ENCODE measurements around the gene IPMK. TPM values are rescaled to one million over a fixed set of nuclear protein-coding genes. Genes with fewer than 3 reads are reported as not detected.

Gene IPMK
- total RNA-seq, 1 donor, result 10.9 TPM

GRCh38 chr10:58173391-58173790 is 94.3 kb downstream of the IPMK start:
- H2AFZ ChIP-seq (ENCODE audit: low read length), result no peak overlapping the region
- no peak for DNase-seq (ENCODE audit: insufficient read length, low spot score, missing footprints)
- no peak overlapping the region for H3K4me3 ChIP-seq (ENCODE audit: insufficient read depth, low read length)
- H3K27ac ChIP-seq (ENCODE audit: low read depth, low read length), result no peak overlapping the region
- no peaks in the 10 kb centered on the region for H3K36me3 ChIP-seq (ENCODE audit: insufficient read depth, low read length)
- no peak overlapping the region for H3K4me2 ChIP-seq (ENCODE audit: insufficient read depth, low read length)
- peaks cover 16% of the 10 kb centered on the region for H3K27me3 ChIP-seq (ENCODE audit: insufficient read depth, low read length)
- H3K9me3 ChIP-seq (ENCODE audit: low read depth, low read length), result no peaks in the 10 kb centered on the region
- H4K20me1 ChIP-seq (ENCODE audit: insufficient read depth, low read length), result no peaks in the 10 kb centered on the region
- TF ChIP-seq, protein P1, sequence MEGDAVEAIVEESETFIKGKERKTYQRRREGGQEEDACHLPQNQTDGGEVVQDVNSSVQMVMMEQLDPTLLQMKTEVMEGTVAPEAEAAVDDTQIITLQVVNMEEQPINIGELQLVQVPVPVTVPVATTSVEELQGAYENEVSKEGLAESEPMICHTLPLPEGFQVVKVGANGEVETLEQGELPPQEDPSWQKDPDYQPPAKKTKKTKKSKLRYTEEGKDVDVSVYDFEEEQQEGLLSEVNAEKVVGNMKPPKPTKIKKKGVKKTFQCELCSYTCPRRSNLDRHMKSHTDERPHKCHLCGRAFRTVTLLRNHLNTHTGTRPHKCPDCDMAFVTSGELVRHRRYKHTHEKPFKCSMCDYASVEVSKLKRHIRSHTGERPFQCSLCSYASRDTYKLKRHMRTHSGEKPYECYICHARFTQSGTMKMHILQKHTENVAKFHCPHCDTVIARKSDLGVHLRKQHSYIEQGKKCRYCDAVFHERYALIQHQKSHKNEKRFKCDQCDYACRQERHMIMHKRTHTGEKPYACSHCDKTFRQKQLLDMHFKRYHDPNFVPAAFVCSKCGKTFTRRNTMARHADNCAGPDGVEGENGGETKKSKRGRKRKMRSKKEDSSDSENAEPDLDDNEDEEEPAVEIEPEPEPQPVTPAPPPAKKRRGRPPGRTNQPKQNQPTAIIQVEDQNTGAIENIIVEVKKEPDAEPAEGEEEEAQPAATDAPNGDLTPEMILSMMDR (IDR thresholded peaks at IDR 0.05; ENCODE audit: extremely low read depth, low read depth, low read length), result no peak
- no peaks in the 10 kb centered on the region for H3K4me1 ChIP-seq (ENCODE audit: insufficient read depth, low read length)
- no peaks in the 10 kb centered on the region for H3K79me2 ChIP-seq (ENCODE audit: insufficient read depth, low read length)

- Histone ChIP-seq H3K4me1 (ENCODE audit: insufficient read depth, low read length) (no peaks in the 10 kb centered on the region), H3K27ac (ENCODE audit: low read depth, low read length) (no peak overlapping the region), H3K79me2 (ENCODE audit: insufficient read depth, low read length) (no peaks in the 10 kb centered on the region), H3K9me3 (ENCODE audit: low read depth, low read length) (no peaks in the 10 kb centered on the region), H3K4me2 (ENCODE audit: insufficient read depth, low read length) (no peak overlapping the region), H3K36me3 (ENCODE audit: insufficient read depth, low read length) (no peaks in the 10 kb centered on the region), H4K20me1 (ENCODE audit: insufficient read depth, low read length) (no peaks in the 10 kb centered on the region), H3K4me3 (ENCODE audit: insufficient read depth, low read length) (no peak overlapping the region), H3K27me3 (ENCODE audit: insufficient read depth, low read length) (peaks cover 16% of the 10 kb centered on the region), H2AFZ (ENCODE audit: low read length) (no peak overlapping the region)
- DNase-seq (ENCODE audit: insufficient read length, low spot score, missing footprints), result no peak
- TF ChIP-seq, protein P1 (IDR thresholded peaks at IDR 0.05; ENCODE audit: extremely low read depth, low read depth, low read length), result no peak
Observed at GRCh38 chr10:58171146-58171545, 96.5 kb downstream of the IPMK start.

- Histone ChIP-seq H3K36me3 (ENCODE audit: insufficient read depth, low read length) (no peaks in the 10 kb centered on the region), H3K4me2 (ENCODE audit: insufficient read depth, low read length) (no peak overlapping the region), H3K4me3 (ENCODE audit: insufficient read depth, low read length) (no peak overlapping the region), H2AFZ (ENCODE audit: low read length) (no peak overlapping the region), H3K4me1 (ENCODE audit: insufficient read depth, low read length) (no peaks in the 10 kb centered on the region), H3K27ac (ENCODE audit: low read depth, low read length) (no peak overlapping the region), H3K9me3 (ENCODE audit: low read depth, low read length) (no peaks in the 10 kb centered on the region), H3K79me2 (ENCODE audit: insufficient read depth, low read length) (no peaks in the 10 kb centered on the region), H3K27me3 (ENCODE audit: insufficient read depth, low read length) (peaks cover 10% of the 10 kb centered on the region), H4K20me1 (ENCODE audit: insufficient read depth, low read length) (no peaks in the 10 kb centered on the region)
- no peak for DNase-seq (ENCODE audit: insufficient read length, low spot score, missing footprints)
- TF ChIP-seq, protein P1 (IDR thresholded peaks at IDR 0.05; ENCODE audit: extremely low read depth, low read depth, low read length), result no peak
Observed at GRCh38 chr10:58164517-58164916, 103.2 kb downstream of the IPMK start.

DNA sequence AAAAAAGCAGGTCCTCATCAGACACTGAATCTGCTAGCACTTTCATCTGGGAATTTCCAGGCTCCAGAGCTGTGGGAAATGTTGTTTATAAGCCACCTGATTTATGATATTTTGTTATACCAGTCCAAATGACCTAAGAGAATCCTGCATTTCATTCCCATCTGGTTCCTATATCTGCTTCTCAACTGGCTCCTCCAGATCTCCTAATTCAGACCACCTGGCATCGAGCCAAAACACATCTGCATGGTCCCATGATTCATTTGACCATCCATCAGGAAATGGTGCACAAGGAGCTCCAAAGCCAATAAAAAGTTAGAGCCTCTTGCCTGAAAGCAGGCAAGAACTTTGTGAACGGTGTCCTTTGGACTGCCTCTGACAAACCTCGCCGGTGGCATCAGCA is 108.9 kb downstream of the IPMK start:
- peaks cover 15% of the 10 kb centered on the region for H3K4me1 ChIP-seq (ENCODE audit: insufficient read depth, low read length)
- H4K20me1 ChIP-seq (ENCODE audit: insufficient read depth, low read length), result no peaks in the 10 kb centered on the region
- H3K27ac ChIP-seq (ENCODE audit: low read depth, low read length), result no peak overlapping the region
- H3K9me3 ChIP-seq (ENCODE audit: low read depth, low read length), result no peaks in the 10 kb centered on the region
- TF ChIP-seq, protein P1 (IDR thresholded peaks at IDR 0.05; ENCODE audit: extremely low read depth, low read depth, low read length), result no peak
- no peaks in the 10 kb centered on the region for H3K79me2 ChIP-seq (ENCODE audit: insufficient read depth, low read length)
- no peak overlapping the region for H2AFZ ChIP-seq (ENCODE audit: low read length)
- H3K4me2 ChIP-seq (ENCODE audit: insufficient read depth, low read length), result no peak overlapping the region
- H3K4me3 ChIP-seq (ENCODE audit: insufficient read depth, low read length), result no peak overlapping the region
- H3K36me3 ChIP-seq (ENCODE audit: insufficient read depth, low read length), result no peaks in the 10 kb centered on the region
- peaks cover 20% of the 10 kb centered on the region for H3K27me3 ChIP-seq (ENCODE audit: insufficient read depth, low read length)
- DNase-seq (ENCODE audit: insufficient read length, low spot score, missing footprints), result no peak

Data from osteoblast (primary cell).